Transverse colon (tissue), 4 donors: Measurements from ENCODE around the gene GAMT.

ENCODE experiments used
- EP300 ChIP-seq: sonication (generic); formaldehyde crosslinking; IDR thresholded peaks from one replicate; pipeline ENCODE4 v1.6.1; 2017; ENCODE audit warnings: antibody characterized with exemption, low read depth
- POLR2A ChIP-seq: fragments of 450-650 bp; IDR thresholded peaks from one replicate; pipeline ENCODE4 v1.6.1; 2016; ENCODE audit warnings: antibody characterized with exemption, mild to moderate bottlenecking, moderate library complexity
- POLR2AphosphoS5 ChIP-seq, 3 donors: sonication (generic); formaldehyde crosslinking; IDR thresholded peaks; one replicate each; pipeline ENCODE4 v1.6.1; 2016; ENCODE audit warnings: antibody characterized with exemption in 3 of 3
- TF ChIP-seq, protein P1 (sequence below), 5 experiments: fragments of 200-600 bp in 3 of 5; fragments of 450-650 bp in 2 of 5; sonication (generic) in 3 of 5; IDR thresholded peaks; 1 replicate in 2 of 5; 2 replicates in 3 of 5; pipeline ENCODE4 v1.5.1; 2016 to 2017; ENCODE audit warnings: antibody characterized with exemption in 5 of 5, inconsistent platforms in 3 of 5, mild to moderate bottlenecking in 2 of 5, moderate library complexity in 1 of 5

DNA sequence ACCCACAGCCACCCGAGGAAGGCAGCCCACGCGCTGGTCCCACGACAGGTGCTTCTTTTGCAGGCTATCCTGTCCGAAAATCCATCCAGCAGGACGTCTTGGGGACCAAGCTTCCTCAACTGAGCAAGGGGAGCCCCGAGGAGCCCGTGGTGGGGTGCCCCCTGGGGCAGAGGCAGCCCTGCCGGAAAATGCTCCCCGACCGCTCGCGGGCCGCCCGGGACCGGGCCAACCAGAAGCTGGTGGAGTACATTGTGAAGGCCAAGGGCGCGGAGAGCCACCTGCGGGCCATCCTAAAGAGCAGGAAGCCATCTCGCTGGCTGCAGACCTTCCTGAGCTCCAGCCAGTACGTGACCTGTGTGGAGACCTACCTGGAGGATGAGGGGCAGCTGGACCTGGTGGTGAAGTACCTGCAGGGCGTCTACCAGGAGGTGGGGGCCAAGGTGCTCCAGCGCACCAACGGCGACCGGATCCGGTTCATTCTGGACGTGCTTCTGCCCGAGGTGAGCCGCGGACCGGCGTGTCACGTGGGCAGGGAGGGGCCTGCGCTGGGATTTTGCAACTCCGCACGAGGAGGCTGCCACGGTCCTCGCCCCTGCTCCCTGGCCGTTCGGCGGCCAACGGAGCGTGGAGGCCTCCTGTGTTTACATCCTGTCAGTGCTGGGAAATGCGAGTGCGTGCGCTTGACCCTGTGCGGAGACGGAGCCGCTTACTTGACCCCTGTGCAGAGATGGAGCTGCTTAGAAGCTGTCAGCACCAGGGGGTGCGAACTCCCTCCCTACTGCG lies 30.6 kb downstream of the GAMT start:
- TF ChIP-seq, protein P1, sequence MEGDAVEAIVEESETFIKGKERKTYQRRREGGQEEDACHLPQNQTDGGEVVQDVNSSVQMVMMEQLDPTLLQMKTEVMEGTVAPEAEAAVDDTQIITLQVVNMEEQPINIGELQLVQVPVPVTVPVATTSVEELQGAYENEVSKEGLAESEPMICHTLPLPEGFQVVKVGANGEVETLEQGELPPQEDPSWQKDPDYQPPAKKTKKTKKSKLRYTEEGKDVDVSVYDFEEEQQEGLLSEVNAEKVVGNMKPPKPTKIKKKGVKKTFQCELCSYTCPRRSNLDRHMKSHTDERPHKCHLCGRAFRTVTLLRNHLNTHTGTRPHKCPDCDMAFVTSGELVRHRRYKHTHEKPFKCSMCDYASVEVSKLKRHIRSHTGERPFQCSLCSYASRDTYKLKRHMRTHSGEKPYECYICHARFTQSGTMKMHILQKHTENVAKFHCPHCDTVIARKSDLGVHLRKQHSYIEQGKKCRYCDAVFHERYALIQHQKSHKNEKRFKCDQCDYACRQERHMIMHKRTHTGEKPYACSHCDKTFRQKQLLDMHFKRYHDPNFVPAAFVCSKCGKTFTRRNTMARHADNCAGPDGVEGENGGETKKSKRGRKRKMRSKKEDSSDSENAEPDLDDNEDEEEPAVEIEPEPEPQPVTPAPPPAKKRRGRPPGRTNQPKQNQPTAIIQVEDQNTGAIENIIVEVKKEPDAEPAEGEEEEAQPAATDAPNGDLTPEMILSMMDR (IDR thresholded peaks at IDR 0.05), result no peak
- TF ChIP-seq POLR2A (no peak), POLR2AphosphoS5 (IDR thresholded peaks at IDR 0.05) (no peak), EP300 (no peak)
